Mesodermal cell (in vitro differentiated cells): ENCODE data around the gene DPM2.
A peak's percentile ranks its signal among the peaks of the same experiment; 100 is the strongest.

Experiments
- H3K27ac ChIP-seq: 2 replicates; pipeline ENCODE4 v1.7.0; 2013; ENCODE audit warnings: mild to moderate bottlenecking, low read depth, low read length, moderate library complexity; ENCODE audit not compliant: severe bottlenecking
- H3K36me3 ChIP-seq: 2 replicates; pipeline ENCODE4 v1.7.1; 2013; ENCODE audit warnings: mild to moderate bottlenecking, low read length, moderate library complexity; ENCODE audit not compliant: control insufficient read depth, insufficient read depth
- H3K4me1 ChIP-seq: one replicate; pipeline ENCODE4 v1.7.1; 2013; ENCODE audit warnings: mild to moderate bottlenecking, low read length; ENCODE audit not compliant: insufficient read depth, control insufficient read depth, poor library complexity, severe bottlenecking
- H3K4me3 ChIP-seq: 2 replicates; pipeline ENCODE4 v1.7.0; 2013; ENCODE audit warnings: low read length, control low read depth, mild to moderate bottlenecking; ENCODE audit not compliant: insufficient read depth, poor library complexity, severe bottlenecking; ENCODE audit errors: extremely low read depth
- H3K9me3 ChIP-seq: 2 replicates; pipeline ENCODE4 v1.7.1; 2013; ENCODE audit warnings: mild to moderate bottlenecking, low read length, moderate library complexity; ENCODE audit not compliant: control insufficient read depth
- WGBS, 2 experiments: methylation state at CpG; one replicate each; pipeline ENCODE4 v1.1.5; 2013; ENCODE audit warnings: missing lambda C conversion rate in 2 of 2; ENCODE audit not compliant: insufficient coverage in 2 of 2; 5-methylcytosine and 5-hydroxymethylcytosine counted together

Gene DPM2

DNA sequence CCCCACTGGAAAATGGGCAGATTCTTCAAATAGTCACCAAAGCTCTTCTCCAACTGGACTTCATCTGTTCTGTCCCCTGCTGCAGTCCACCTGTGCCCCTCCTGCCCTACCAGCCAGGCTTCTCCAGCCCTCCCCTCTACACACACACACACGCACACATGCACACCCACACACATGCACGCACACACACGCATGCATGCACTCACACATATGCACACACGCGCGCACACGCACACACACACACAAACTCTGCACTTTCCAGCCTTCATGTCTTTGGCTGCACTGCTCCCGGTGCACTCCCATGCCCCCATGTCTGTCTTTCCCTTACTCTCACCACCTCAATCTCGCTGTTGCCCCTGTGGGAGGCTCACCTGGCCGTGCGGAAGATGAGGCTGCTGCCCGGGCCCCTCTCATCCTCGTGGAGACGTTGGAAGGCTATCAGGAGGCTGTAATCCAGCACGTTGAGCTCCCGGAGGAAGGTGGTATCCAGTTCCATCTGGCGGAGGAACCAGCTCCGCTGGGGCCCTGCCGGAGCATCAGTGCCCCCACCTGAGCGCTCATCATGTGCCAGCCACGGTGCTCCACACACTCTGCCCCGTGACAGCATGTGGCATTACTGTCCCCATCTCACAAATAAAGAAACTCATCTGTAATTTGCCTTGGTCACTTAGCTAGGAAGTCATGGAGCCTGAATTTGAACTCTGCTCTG is 12.8 kb downstream of the DPM2 start:
- Histone ChIP-seq H3K4me1 (peaks cover 9% of the 10 kb centered on the region), H3K4me3 (no peak overlapping the region), H3K36me3 (no peaks in the 10 kb centered on the region), H3K9me3 (no peaks in the 10 kb centered on the region), H3K27ac (no peak overlapping the region)
- WGBS, 2 experiments = 87 to 91% methylated on average over 20 to 22 of the region's 22 CpGs

DNA sequence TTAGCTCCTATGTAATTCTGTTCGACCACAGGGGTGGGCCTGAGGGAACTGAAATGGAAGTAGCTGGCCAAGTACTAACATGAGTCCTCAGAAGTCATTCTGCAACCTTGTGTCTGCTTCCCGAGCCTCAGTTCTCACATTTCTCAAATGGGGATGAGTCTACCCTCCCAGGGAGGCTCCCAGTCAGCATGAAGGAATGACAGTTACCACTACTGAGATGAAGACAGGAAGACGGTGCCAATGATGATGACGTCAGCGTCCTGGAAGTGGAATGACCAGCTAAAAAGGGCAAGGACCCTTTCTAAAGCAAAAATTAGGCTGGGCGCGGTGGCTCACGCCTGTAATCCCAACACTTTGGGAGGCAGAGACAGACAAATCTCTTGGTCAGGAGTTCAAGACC is 13.9 kb downstream of the DPM2 start:
- H3K36me3 ChIP-seq = no peaks in the 10 kb centered on the region
- no peak overlapping the region for H3K27ac ChIP-seq
- 81 to 86% methylated on average over 8 of the region's 8 CpGs for whole genome bisulfite sequencing, 2 experiments

DNA sequence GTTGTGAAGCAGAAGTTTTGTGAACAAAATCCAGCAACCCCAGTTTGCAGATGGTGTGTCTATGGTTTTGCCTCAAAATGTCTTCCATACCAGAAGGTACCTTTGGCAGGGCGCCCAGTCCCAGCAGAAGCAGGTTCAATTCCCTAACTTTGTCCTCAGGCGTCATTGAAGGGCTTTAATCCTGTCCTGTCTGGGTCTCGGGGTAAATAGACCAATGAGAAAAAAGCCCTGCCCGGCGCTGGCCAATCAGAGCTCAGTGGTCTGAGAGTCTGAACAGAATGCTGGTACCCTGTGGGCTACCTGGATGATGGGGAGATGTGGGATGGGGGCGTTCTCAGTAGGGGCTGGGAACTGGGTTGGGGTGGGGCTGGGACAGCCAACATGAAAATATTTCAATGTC is 14.6 kb downstream of the DPM2 start:
- H3K4me1 ChIP-seq = peaks cover 22% of the 10 kb centered on the region
- H3K4me3 ChIP-seq = no peak overlapping the region
- H3K27ac ChIP-seq = no peak overlapping the region
- WGBS, 2 experiments = 50 to 51% methylated on average over 5 of the region's 6 CpGs
- no peaks in the 10 kb centered on the region for H3K36me3 ChIP-seq
- no peaks in the 10 kb centered on the region for H3K9me3 ChIP-seq

More for the DNA sequence above, 13.9 kb downstream of the DPM2 start:
- H3K9me3 ChIP-seq = no peaks in the 10 kb centered on the region
- H3K4me3 ChIP-seq = no peak overlapping the region
- peaks cover 15% of the 10 kb centered on the region for H3K4me1 ChIP-seq

DNA sequence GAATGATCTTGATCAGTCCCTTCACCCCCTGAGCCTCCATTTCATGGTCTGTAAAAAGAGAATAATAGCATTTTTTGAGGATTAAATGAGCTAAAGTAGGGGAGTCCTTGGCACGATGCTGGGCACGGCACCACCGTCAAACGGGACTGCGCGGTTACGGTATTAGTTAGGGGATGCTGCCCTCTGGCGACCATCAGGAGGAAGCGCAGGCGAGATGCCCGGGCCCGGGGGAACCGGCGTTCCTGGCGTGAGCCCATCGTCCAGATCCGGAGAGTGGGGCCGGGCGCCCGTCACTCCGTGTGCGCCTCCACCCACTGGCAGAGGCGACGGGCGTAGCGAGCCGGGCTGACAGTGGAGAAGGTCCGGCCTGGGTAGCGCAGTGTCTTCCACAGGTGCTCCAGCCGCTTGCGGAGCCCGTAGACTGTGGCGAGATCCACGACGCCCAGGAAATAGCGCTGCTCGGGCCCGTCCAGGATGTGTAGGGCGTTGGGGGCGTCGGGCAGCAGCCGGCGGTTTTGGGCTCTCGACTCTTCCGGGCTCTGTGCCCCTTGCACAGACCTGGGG is 16.0 kb downstream of the DPM2 start:
- 20 to 27% methylated on average over 34 to 45 of the region's 45 CpGs for WGBS, 2 experiments
- Histone ChIP-seq H3K27ac (no peak overlapping the region), H3K9me3 (no peaks in the 10 kb centered on the region), H3K4me1 (peaks cover 23% of the 10 kb centered on the region), H3K36me3 (no peaks in the 10 kb centered on the region), H3K4me3 (no peak overlapping the region)

DNA sequence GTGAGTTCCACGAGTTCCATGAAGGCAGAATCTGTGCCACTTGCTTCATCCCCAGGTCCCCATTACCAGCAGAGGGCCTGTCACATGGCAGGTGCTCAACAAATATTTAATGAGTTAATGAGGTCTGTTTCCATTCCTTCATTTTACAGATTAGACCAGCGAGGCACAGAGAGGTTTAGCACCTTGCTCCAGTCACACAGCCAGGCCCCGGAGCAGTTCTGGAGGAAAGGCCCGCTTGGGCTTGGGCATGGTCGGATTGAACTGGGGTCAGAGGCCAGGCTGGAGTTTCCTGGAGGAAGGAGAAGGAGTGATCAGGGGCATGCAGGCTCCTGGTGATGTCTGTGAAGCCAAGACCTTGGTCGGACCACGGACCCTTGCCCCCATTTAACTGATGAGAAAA is 16.9 kb downstream of the DPM2 start:
- Histone ChIP-seq H3K4me1 (peaks cover 26% of the 10 kb centered on the region), H3K27ac (no peak overlapping the region), H3K4me3 (no peak overlapping the region), H3K36me3 (no peaks in the 10 kb centered on the region), H3K9me3 (no peaks in the 10 kb centered on the region)
- 94 to 98% methylated on average over 6 of the region's 7 CpGs for WGBS, 2 experiments

DNA sequence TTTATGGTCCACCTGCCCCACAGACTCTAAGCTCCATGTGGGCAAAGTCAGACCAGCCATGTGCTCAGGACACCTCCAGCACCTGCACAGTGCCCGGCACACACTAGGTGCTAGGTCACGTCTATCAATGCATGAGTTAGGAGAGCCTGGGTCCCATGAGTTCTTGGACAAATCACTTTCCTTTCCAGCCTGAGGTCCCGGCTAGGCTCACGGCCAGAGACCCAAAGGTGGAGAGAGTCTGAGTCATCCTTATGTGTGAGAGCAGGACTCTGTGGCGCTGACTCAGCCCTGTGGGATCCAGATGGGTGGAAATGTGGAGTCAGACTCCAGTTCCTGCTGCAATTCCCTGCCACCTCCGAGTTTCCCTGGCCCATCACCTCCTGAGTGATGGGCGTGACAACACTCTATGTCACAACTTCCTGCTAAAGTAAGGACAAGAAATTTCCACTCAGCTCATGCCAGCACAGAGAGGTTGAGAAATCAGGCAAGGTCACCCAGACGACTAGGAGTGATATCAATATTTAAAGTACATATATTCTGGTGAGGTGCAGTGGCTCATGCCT is 18.3 kb downstream of the DPM2 start:
- Histone ChIP-seq H3K9me3 (no peaks in the 10 kb centered on the region), H3K27ac (peak overlapping the region; percentile 71), H3K36me3 (no peaks in the 10 kb centered on the region), H3K4me1 (peaks cover 30% of the 10 kb centered on the region), H3K4me3 (no peak overlapping the region)
- WGBS, 2 experiments = 59 to 77% methylated on average over 3 to 4 of the region's 8 CpGs

DNA sequence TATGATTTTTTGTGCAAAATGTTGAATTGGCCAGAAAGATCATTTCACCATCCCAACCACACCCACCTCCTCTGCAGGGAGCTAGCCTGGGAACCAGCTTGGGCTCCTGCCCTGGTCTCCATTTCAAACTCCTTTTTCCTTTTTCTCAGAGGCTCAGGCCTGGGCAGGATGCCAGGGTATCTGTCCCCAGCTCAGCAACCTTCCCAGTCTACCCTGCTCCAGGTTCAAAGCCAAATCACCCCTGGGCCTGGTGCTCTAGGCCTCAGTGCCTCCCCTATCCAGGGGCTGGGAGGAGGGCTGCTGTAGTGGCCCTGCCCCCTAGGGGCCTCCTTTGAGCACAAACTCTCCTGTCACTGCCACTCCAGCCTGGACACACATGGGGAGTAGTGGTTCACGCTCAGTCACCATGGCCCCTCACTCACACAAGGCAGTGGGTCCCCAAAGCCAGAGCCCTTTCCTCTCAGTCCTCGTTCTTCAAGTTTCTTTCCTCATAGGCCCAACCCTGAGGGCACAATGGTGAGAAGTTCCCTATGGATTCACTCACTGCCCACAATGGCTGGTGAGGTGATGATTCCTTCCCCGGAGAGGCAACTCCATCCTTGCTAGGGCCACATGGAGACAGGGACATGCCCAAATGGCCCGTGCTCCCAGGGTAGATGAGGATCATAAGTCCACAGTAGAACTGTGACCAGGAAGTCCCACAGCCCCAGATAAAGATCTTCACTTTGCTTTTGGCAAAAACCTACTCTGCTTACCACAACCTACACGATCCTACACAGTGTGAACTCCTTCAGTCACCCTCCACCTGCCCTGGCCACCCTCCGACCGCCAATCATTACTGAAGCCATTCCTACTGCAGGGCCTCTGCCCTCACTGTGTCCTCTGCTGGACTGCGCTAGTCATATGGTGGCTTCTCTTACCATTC is 19.2 kb downstream of the DPM2 start:
- WGBS, 2 experiments = 86 to 93% methylated on average over 8 of the region's 8 CpGs
- Histone ChIP-seq H3K4me3 (no peak overlapping the region), H3K27ac (peak overlapping the region; percentile 71), H3K9me3 (no peaks in the 10 kb centered on the region), H3K36me3 (no peaks in the 10 kb centered on the region), H3K4me1 (peaks cover 30% of the 10 kb centered on the region)

DNA sequence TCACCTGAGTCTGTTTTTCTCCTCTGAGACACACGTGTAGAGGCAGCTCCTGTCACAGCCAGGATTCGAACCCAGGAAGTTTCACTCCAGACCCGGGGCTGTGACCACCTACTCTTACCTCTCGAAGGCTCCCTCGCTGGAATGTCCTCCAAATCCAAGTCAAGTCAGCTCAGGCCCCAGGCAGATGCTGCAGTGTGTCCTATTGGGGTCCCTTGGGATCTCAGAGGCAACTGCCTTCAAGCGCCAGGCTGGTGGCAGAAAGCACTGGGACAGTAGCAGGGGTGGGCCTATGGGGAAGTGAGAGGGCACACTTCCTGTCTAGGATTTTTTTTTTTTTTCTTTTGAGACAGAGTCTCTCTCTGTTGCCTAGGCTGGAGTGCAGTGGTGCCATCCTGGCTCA is 20.1 kb downstream of the DPM2 start:
- H3K27ac ChIP-seq = no peak overlapping the region
- peaks cover 30% of the 10 kb centered on the region for H3K4me1 ChIP-seq
- H3K9me3 ChIP-seq = no peaks in the 10 kb centered on the region
- H3K36me3 ChIP-seq = no peaks in the 10 kb centered on the region
- WGBS, 2 experiments = 62 to 90% methylated on average over 5 to 6 of the region's 6 CpGs
- no peak overlapping the region for H3K4me3 ChIP-seq

DNA sequence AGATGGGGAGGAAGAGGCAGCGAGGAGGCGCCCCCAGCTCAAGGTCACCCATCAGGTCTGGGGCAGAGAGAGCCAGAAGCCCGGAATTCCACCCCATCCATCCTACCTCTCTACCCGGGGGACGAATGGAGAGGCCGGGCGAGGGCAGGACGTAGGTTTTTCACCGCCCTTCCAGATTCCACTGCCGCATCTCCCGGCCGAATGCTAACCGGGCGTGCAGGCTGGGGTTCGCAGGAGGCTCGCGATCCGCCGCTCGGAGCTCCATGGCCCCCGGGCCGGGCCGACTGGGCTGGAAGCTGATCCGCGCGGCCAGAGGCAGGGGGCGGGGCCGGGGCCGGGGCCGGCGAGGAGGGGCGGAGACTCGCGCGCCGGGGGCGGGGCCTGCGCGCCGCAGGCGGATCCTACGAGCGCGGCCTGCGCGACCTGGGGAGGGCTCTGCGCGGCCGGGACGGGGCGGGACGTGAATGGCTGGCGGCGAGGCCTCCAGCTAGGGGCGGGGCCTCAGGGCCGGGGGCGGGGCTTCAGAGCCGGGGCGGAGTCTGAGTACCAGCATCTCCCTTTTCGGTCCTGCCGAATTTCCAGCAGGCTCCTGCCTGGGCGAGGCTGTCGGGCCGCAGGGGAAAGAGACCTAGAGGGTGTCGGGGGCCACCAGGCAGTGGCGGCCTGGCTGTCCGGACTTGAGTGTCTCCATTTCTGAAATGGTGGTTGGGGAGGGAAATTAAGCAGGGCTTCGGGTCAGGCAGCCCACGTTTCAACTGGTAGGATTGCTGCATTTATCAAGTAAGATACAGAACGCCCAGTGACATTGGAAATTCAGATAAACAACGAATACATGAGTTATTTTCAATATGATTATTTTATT is 20.7 kb downstream of the DPM2 start, which contains the start of gene ST6GALNAC4:
ST6GALNAC4 (minus strand) TSS at position 322 of the 862 bp plus-strand sequence. CDS start 622 bp downstream, outside the sequence.
- 5 to 7% methylated on average over 47 to 59 of the region's 71 CpGs for WGBS, 2 experiments
- Histone ChIP-seq H3K4me3 (peak within 1 kb of the TSS; percentile 46), H3K27ac (no peak within 1 kb of the TSS), H3K4me1 (peaks cover 30% of the 10 kb centered on the region), H3K9me3 (no peaks in the 10 kb centered on the region), H3K36me3 (no peaks in the 10 kb centered on the region)
